HepG2 (cell line): ENCODE results near the gene PLBD2. TPM values are rescaled to one million over a fixed set of nuclear protein-coding genes. Genes with fewer than 3 reads are reported as not detected.
A peak's percentile ranks its signal among the peaks of the same experiment; 100 is the strongest.

ENCODE experiments used
- FOSL2 ChIP-seq: sonication (generic); formaldehyde crosslinking; IDR thresholded peaks from 2 replicates; pipeline ENCODE4 v1.4.0; 2020; ENCODE audit warnings: missing genetic modification reagents
- FOXM1 ChIP-seq: sonication (generic); formaldehyde crosslinking; IDR thresholded peaks from 2 replicates; pipeline ENCODE4 v1.5.0; 2020; ENCODE audit warnings: missing genetic modification reagents
- FOXP1 ChIP-seq, 2 experiments: fragments of 450-650 bp in 1 of 2; IDR thresholded peaks; 2 replicates each; pipeline ENCODE4 v1.6.1; 2017 to 2018; ENCODE audit warnings: antibody characterized with exemption in 1 of 2
- IKZF5 ChIP-seq: IDR thresholded peaks from 2 replicates; pipeline ENCODE4 v1.6.1; 2018; ENCODE audit warnings: missing genetic modification reagents, mild to moderate bottlenecking, missing compliant biosample characterization
- POLR2G ChIP-seq: fragments of 200-400 bp; formaldehyde crosslinking; IDR thresholded peaks from 2 replicates; pipeline ENCODE4 v1.6.1; 2018; ENCODE audit warnings: mild to moderate bottlenecking, low read depth, low read length, moderate library complexity
- RARG ChIP-seq: sonication (generic); formaldehyde crosslinking; IDR thresholded peaks from 2 replicates; pipeline ENCODE4 v1.4.0; 2020; ENCODE audit warnings: low read depth, mild to moderate bottlenecking, missing genetic modification reagents
- SP2 ChIP-seq: sonication (generic); formaldehyde crosslinking; IDR thresholded peaks from 2 replicates; pipeline ENCODE4 v1.5.1; 2020; ENCODE audit warnings: mild to moderate bottlenecking, missing genetic modification reagents
- TIGD3 ChIP-seq: sonication (generic); formaldehyde crosslinking; IDR thresholded peaks from 2 replicates; pipeline ENCODE4 v1.5.1; 2020; ENCODE audit warnings: mild to moderate bottlenecking, missing genetic modification reagents, borderline replicate concordance
- ZFAT ChIP-seq: sonication (generic); formaldehyde crosslinking; conservative IDR thresholded peaks from 2 replicates; pipeline ENCODE4 v1.8.1; 2023; ENCODE audit warnings: missing genetic modification reagents, inconsistent platforms
- ZFP41 ChIP-seq: sonication (generic); formaldehyde crosslinking; IDR thresholded peaks from 2 replicates; pipeline ENCODE4 v1.4.0; 2020; ENCODE audit warnings: mild to moderate bottlenecking, missing genetic modification reagents, borderline replicate concordance
- ZNF142 ChIP-seq: sonication (generic); formaldehyde crosslinking; IDR thresholded peaks from 2 replicates; pipeline ENCODE4 v1.4.0; 2020; ENCODE audit warnings: missing genetic modification reagents
- ZNF335 ChIP-seq: sonication (generic); formaldehyde crosslinking; IDR thresholded peaks from 2 replicates; pipeline ENCODE4 v1.4.0; 2020; ENCODE audit warnings: missing genetic modification reagents
- ZNF740 ChIP-seq: sonication (generic); formaldehyde crosslinking; IDR thresholded peaks from 2 replicates; pipeline ENCODE4 v1.4.0; 2020; ENCODE audit warnings: missing genetic modification reagents
- ZNF883 ChIP-seq: sonication (generic); formaldehyde crosslinking; IDR thresholded peaks from 2 replicates; pipeline ENCODE4 v1.5.1; 2020; ENCODE audit warnings: mild to moderate bottlenecking, missing genetic modification reagents; ENCODE audit errors: not compliant biosample characterization
- ZSCAN31 ChIP-seq: sonication (generic); formaldehyde crosslinking; IDR thresholded peaks from 2 replicates; pipeline ENCODE4 v1.5.0; 2020; ENCODE audit warnings: low read depth, mild to moderate bottlenecking, missing genetic modification reagents
- polyA plus RNA-seq, 8 experiments: library from polyadenylated mRNA; depleted of rRNA in 3 of 8; stranded (reverse) in 7 of 8; unstranded in 1 of 8; fragments of >200 nt; fragmentation: Illumina TruSeq in 4 of 8; extraction: Trizol in 4 of 8; gene quantifications; 2 replicates each; pipeline versions ENCODE4 v1.2.1 to v1.2.3, GENCODE V29; 2011 to 2016; ENCODE audit warnings: low read depth in 4 of 8, missing spikeins in 1 of 8, mixed read lengths in 1 of 8; ENCODE audit not compliant: insufficient read depth in 1 of 8
- total RNA-seq, 5 experiments: library from RNA; depleted of rRNA; stranded (reverse); fragments of >200 nt; fragmentation: Illumina TruSeq; extraction: Trizol; gene quantifications; 2 replicates each; pipeline ENCODE4 v1.2.3, GENCODE V29; 2016; ENCODE audit warnings: low read depth in 1 of 5
- TF ChIP-seq, protein P1 (sequence below): sonication (generic); formaldehyde crosslinking; IDR thresholded peaks from 2 replicates; pipeline ENCODE4 v1.4.0; 2020; ENCODE audit warnings: missing genetic modification reagents
- TF ChIP-seq, protein P2 (sequence below): sonication (generic); formaldehyde crosslinking; IDR thresholded peaks from 2 replicates; pipeline ENCODE4 v1.8.0; 2022; ENCODE audit warnings: low read depth, missing genetic modification reagents

PLBD2 gene
- total and polyA plus RNA-seq, 2 of the 13 experiments (the other 11 are each of a cell fraction or from before 2014, with no cell fraction given): 6.7 to 8.5 TPM

DNA sequence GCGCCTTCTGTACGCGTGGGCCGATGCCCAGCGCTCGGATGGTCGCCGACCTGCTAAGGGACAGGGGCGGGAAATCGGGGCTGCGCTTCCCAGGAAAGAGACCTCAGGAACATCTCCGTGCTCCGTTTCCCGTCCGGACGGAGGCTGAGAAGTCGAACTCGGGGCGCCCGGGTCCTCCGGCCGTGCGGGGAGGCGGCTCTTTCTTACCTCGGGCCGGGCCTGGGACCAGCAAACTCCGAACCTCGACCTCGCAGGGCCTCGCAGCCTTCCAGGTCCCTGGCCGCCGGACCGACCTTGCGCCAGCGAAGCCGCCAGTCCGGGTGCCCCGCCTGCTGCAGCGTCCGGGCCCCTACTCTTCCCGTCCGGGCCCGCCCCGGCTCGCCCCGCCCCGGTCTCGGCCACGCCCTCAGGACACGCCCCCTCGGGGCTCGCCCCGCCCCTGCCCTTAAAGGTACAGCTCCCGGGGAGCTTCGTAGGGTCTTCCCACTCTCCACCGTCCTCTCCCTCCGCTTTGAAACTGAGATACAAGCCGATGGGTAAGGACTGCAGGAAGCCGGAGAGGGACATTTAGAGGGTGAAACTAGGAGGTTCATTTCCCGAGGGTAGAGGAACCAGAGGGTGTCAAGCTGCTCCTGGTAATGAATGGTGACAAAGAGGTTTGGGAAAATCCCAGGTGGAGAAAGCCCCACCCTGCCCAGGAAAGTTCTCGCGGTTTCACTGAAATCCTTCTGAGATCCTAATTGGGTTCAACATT is 23.4 kb upstream of the PLBD2 start, which contains the start of gene SLC8B1 (continued):
- peak; percentile 24; the same call in 1 of the 2 replicates for TF ChIP-seq FOSL2
- no peak for TF ChIP-seq ZNF335 (CRISPR knock-in tag)
- 0 out of 2 replicates have a peak, but pooled peaks have one; percentile 64 for TF ChIP-seq TIGD3 (CRISPR knock-in tag)
- no peak for TF ChIP-seq ZFAT (CRISPR knock-in tag)
- no peak for TF ChIP-seq FOXM1 (CRISPR knock-in tag)
- no peak for TF ChIP-seq SP2 (CRISPR knock-in tag)
- no peak for TF ChIP-seq ZNF740
- no peak for TF ChIP-seq ZFP41 (CRISPR knock-in tag)
- peak; percentile 44 for TF ChIP-seq ZNF883 (CRISPR knock-in tag)
- no peak for TF ChIP-seq RARG (CRISPR knock-in tag)
- TF ChIP-seq ZNF142 (CRISPR knock-in tag): peak; percentile 73; the same call in 1 of the 2 replicates
- TF ChIP-seq, protein P1, sequence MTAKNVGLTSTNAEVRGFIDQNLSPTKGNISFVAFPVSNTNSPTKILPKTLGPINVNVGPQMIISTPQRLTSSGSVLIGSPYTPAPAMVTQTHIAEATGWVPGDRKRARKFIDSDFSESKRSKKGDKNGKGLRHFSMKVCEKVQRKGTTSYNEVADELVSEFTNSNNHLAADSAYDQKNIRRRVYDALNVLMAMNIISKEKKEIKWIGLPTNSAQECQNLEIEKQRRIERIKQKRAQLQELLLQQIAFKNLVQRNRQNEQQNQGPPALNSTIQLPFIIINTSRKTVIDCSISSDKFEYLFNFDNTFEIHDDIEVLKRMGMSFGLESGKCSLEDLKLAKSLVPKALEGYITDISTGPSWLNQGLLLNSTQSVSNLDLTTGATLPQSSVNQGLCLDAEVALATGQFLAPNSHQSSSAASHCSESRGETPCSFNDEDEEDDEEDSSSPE (CRISPR knock-in tag): peak; percentile 85
- TF ChIP-seq ZSCAN31 (CRISPR knock-in tag): peak; percentile 91
- TF ChIP-seq IKZF5 (CRISPR knock-in tag): no peak
- TF ChIP-seq POLR2G: peak; percentile 79
- TF ChIP-seq FOXP1 (IDR thresholded peaks at IDR 0.05): no peak
- no peak for TF ChIP-seq FOXP1 (CRISPR knock-in tag; IDR thresholded peaks at IDR 0.05)
- TF ChIP-seq, protein P2, sequence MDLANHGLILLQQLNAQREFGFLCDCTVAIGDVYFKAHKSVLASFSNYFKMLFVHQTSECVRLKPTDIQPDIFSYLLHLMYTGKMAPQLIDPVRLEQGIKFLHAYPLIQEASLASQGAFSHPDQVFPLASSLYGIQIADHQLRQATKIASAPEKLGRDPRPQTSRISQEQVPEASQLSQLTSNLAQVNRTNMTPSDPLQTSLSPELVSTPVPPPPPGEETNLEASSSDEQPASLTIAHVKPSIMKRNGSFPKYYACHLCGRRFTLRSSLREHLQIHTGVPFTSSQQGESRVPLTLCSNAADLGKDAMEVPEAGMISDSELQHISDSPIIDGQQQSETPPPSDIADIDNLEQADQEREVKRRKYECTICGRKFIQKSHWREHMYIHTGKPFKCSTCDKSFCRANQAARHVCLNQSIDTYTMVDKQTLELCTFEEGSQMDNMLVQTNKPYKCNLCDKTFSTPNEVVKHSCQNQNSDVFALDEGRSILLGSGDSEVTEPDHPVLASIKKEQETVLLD (CRISPR knock-in tag): no peak
